Activated T-cell treated with anti-CD3 and anti-CD28 coated beads, Interleukin-2, amount 50 U/mL, for 4 hours (primary cell): ENCODE data around the gene PRSS1. TPM values are rescaled to one million over a fixed set of nuclear protein-coding genes. Genes with fewer than 3 reads are reported as not detected.

ENCODE experiments used
- ATAC-seq, 2 donors: fragments of 200-7000 bp; cut with Tn5 transposase; one replicate each; pipeline ENCODE4 v1.10.0; 2021
- DNase-seq: peaks from one replicate; pipeline ENCODE4 v3.0.0-alpha.2; 2020
- H3K27me3 Mint-ChIP-seq: one replicate; pipeline ENCODE4 v1.8.0; 2021; ENCODE audit warnings: low read depth, mixed read lengths
- H3K36me3 Mint-ChIP-seq: one replicate; pipeline ENCODE4 v1.8.0; 2022; ENCODE audit warnings: mixed read lengths; ENCODE audit not compliant: insufficient read depth
- H3K4me1 Mint-ChIP-seq: one replicate; pipeline ENCODE4 v1.8.0; 2021; ENCODE audit warnings: low read depth, mixed read lengths
- H3K4me3 Mint-ChIP-seq: one replicate; pipeline ENCODE4 v1.8.0; 2021; ENCODE audit warnings: mild to moderate bottlenecking, moderate library complexity, mixed read lengths
- H3K9me3 Mint-ChIP-seq: one replicate; pipeline ENCODE4 v1.8.0; 2021; ENCODE audit warnings: mixed read lengths
- total RNA-seq, 3 donors: library from RNA; stranded (reverse); gene quantifications; one replicate each; pipeline ENCODE4 v1.2.1, GENCODE V29; 2021

The PRSS1 gene
- total RNA-seq, 3 donors from 2014 or later: 6.6 to 11.7 (median 9.2) TPM

DNA sequence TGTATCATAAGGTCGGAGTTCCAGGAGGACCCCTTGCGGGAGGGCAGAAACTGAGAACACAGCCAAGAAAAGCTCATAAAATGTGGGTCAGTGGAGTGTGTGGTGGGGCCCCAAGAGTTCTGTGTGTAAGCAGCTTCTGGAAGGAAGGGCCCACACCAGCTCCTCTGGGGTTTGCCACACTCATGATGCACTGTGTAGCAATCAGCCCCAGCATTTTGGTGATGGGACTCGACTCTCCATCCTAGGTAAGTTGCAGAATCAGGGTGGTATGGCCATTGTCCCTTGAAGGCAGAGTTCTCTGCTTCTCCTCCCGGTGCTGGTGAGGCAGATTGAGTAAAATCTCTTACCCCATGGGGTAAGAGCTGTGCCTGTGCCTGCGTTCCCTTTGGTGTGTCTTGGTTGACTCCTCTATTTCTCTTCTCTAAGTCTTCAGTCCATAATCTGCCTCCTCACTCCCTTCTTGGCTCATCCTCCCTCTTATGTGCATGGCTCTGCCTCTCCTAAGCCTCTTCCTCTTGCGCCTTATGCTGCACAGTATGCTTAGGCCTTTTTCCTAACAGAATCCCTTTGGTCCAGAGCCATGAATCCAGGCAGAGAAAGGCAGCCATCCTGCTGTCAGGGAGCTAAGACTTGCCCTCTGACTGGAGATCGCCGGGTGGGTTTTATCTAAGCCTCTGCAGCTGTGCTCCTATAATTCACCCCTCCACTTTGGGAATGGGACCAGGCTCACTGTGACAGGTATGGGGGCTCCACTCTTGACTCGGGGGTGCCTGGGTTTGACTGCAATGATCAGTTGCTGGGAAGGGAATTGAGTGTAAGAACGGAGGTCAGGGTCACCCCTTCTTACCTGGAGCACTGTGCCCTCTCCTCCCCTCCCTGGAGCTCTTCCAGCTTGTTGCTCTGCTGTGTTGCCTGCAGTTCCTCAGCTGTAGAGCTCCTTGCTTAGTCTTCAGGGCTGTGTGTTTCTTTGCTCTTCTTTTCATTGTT lies 39.3 kb downstream of the PRSS1 start:
- Mint-ChIP-seq H3K4me1 (peaks cover 26% of the 10 kb centered on the region), H3K27me3 (no peaks in the 10 kb centered on the region), H3K4me3 (peak overlapping the region; percentile 92), H3K9me3 (no peaks in the 10 kb centered on the region), H3K36me3 (peaks cover 34% of the 10 kb centered on the region)
- ATAC-seq (no peak), DNase-seq (no peak)

DNA sequence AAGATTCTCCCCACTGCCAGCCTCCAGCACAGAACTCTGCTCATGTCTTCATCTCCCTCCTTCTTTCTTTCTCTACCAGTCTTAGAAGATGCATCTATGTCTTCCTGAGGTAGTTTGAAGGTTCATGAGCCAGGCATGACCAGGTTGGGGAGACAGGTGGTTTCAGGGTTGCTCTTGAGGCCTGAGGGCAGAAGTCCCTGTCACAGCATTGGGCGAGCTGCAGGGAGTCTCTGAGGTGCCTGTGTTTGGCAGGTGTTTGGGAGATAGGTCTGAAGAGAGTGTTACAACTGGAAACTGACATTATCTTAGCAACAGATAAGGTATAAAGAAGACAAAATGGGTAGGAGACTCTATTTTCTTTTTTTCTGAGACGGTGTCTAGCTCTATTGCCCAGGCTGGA lies 40.2 kb downstream of the PRSS1 start:
- Mint-ChIP-seq H3K27me3 (no peaks in the 10 kb centered on the region), H3K36me3 (peaks cover 42% of the 10 kb centered on the region), H3K9me3 (no peaks in the 10 kb centered on the region), H3K4me1 (peaks cover 34% of the 10 kb centered on the region), H3K4me3 (peak overlapping the region; percentile 92)
- DNase-seq (no peak), ATAC-seq (peak; percentile 3 to 13)

DNA sequence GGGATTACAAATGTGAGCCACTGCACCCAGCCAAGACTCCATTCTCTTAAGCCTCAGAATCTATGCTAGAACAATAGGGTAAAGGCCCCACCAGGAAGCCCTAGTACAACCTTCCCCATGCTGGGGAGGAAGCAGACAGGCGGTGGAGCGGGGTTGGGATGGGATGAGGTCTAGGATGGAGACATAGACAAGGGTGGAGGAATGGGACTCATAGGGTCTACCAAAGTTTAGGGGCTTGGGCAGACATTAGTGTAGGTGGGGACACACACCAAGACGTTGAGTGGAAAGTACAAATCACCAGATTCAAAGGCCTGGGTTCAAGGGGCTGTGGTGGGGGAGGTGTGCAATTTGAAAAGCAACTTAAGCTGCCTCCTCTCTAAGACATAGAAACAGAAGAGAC lies 40.8 kb downstream of the PRSS1 start:
- no peaks in the 10 kb centered on the region for H3K27me3 Mint-ChIP-seq
- ATAC-seq: no peak
- H3K4me3 Mint-ChIP-seq: peak overlapping the region; percentile 92
- peaks cover 44% of the 10 kb centered on the region for H3K36me3 Mint-ChIP-seq
- no peaks in the 10 kb centered on the region for H3K9me3 Mint-ChIP-seq
- peaks cover 40% of the 10 kb centered on the region for H3K4me1 Mint-ChIP-seq
- no peak for DNase-seq

DNA sequence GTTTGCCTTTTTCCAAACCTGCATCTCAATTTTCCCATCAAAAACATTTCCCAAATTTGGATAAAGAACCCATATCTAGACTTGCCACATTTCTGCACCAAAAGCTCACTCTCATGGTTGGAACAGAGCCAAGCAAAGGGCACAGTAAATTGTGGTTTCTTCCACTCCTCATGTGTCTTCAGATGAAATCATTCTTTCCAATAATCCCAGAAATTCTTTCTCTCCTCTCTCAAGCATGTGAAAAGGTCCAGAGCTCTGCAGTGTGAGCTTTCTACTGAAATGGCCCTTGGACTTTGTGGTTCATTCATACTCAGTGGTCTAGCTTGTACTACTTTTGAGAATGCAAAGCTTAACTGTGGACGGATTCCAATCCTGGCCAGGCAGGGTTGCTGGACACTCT lies 41.3 kb downstream of the PRSS1 start:
- Mint-ChIP-seq H3K9me3 (no peaks in the 10 kb centered on the region), H3K36me3 (peaks cover 44% of the 10 kb centered on the region), H3K27me3 (no peaks in the 10 kb centered on the region), H3K4me3 (peak overlapping the region; percentile 92), H3K4me1 (peaks cover 43% of the 10 kb centered on the region)
- ATAC-seq: no peak
- no peak for DNase-seq

DNA sequence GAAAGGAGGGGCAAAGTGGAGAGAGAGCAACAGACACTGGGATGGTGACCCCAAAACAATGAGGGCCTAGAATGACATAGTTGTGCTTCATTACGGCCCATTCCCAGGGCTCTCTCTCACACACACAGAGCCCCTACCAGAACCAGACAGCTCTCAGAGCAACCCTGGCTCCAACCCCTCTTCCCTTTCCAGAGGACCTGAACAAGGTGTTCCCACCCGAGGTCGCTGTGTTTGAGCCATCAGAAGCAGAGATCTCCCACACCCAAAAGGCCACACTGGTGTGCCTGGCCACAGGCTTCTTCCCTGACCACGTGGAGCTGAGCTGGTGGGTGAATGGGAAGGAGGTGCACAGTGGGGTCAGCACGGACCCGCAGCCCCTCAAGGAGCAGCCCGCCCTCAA lies 42.2 kb downstream of the PRSS1 start:
- no peaks in the 10 kb centered on the region for H3K27me3 Mint-ChIP-seq
- H3K4me1 Mint-ChIP-seq: peaks cover 43% of the 10 kb centered on the region
- peaks cover 44% of the 10 kb centered on the region for H3K36me3 Mint-ChIP-seq
- H3K4me3 Mint-ChIP-seq: peak overlapping the region; percentile 92
- H3K9me3 Mint-ChIP-seq: no peaks in the 10 kb centered on the region
- no peak for ATAC-seq
- no peak for DNase-seq

DNA sequence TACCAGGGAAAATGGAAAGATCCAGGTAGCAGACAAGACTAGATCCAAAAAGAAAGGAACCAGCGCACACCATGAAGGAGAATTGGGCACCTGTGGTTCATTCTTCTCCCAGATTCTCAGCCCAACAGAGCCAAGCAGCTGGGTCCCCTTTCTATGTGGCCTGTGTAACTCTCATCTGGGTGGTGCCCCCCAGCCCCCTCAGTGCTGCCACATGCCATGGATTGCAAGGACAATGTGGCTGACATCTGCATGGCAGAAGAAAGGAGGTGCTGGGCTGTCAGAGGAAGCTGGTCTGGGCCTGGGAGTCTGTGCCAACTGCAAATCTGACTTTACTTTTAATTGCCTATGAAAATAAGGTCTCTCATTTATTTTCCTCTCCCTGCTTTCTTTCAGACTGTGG lies 42.9 kb downstream of the PRSS1 start:
- Mint-ChIP-seq H3K36me3 (peaks cover 44% of the 10 kb centered on the region), H3K27me3 (no peaks in the 10 kb centered on the region), H3K4me1 (peaks cover 43% of the 10 kb centered on the region), H3K9me3 (no peaks in the 10 kb centered on the region), H3K4me3 (peak overlapping the region; percentile 92)
- no peak for ATAC-seq
- no peak for DNase-seq

DNA sequence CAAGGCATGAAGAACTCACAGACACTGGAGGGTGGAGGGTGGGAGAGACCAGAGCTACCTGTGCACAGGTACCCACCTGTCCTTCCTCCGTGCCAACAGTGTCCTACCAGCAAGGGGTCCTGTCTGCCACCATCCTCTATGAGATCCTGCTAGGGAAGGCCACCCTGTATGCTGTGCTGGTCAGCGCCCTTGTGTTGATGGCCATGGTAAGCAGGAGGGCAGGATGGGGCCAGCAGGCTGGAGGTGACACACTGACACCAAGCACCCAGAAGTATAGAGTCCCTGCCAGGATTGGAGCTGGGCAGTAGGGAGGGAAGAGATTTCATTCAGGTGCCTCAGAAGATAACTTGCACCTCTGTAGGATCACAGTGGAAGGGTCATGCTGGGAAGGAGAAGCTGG lies 43.3 kb downstream of the PRSS1 start:
- Mint-ChIP-seq H3K4me3 (peak overlapping the region; percentile 92), H3K36me3 (peaks cover 46% of the 10 kb centered on the region), H3K9me3 (no peaks in the 10 kb centered on the region), H3K4me1 (peaks cover 43% of the 10 kb centered on the region), H3K27me3 (no peaks in the 10 kb centered on the region)
- ATAC-seq: no peak
- no peak for DNase-seq

DNA sequence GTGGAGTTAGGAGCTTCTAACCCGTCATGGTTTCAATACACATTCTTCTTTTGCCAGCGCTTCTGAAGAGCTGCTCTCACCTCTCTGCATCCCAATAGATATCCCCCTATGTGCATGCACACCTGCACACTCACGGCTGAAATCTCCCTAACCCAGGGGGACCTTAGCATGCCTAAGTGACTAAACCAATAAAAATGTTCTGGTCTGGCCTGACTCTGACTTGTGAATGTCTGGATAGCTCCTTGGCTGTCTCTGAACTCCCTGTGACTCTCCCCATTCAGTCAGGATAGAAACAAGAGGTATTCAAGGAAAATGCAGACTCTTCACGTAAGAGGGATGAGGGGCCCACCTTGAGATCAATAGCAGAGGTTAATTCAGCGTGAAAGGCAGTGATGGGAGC lies 43.9 kb downstream of the PRSS1 start:
- Mint-ChIP-seq H3K36me3 (peaks cover 52% of the 10 kb centered on the region), H3K27me3 (no peaks in the 10 kb centered on the region), H3K4me1 (peaks cover 43% of the 10 kb centered on the region), H3K9me3 (no peaks in the 10 kb centered on the region), H3K4me3 (peak overlapping the region; percentile 41)
- DNase-seq (no peak), ATAC-seq (no peak)

DNA sequence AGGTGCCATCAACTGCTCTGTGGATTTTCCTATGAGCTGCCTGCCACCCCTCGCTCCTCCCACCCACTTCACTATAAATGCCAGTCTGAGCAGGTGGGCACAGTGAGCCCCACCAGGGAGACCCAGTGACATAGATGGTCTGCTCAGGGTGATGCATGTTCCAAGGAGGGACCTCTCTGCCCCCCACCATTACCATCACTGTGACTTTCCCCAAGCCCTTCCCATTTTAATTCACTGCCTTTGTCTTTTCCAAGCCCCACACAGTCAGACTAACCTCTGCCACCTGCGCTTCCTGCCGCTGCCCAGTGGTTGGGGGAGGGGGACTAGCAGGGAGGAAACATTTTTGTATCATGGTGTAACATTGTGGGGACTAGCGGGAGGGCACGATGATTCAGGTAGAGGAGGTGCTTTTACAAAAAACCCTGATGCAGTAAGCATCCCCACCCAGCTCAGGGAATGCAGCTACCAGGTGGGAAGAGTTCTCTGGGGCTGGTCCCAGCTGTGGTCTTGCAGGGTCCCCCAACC lies 46.1 kb downstream of the PRSS1 start:
- H3K27me3 Mint-ChIP-seq: no peaks in the 10 kb centered on the region
- peak; percentile 70 for DNase-seq
- H3K4me1 Mint-ChIP-seq: peaks cover 63% of the 10 kb centered on the region
- H3K4me3 Mint-ChIP-seq: peak overlapping the region; percentile 99
- peaks cover 58% of the 10 kb centered on the region for H3K36me3 Mint-ChIP-seq
- ATAC-seq: peak; percentile 11 to 25
- H3K9me3 Mint-ChIP-seq: no peaks in the 10 kb centered on the region

DNA sequence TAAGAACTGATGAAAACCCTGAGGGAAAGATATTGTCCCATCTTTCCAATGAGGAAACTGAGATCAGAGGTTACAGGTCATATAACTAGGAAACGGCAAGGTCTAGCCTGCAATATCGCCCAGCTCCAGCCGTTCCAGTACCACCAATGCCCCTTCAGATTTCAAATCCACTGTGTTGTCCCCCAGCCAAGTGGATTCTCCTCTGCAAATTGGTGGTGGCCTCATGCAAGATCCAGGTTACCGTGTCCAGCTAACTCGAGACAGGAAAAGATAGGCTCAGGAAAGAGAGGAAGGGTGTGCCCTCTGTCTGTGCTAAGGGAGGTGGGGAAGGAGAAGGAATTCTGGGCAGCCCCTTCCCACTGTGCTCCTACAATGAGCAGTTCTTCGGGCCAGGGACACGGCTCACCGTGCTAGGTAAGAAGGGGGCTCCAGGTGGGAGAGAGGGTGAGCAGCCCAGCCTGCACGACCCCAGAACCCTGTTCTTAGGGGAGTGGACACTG lies 46.8 kb downstream of the PRSS1 start:
- Mint-ChIP-seq H3K9me3 (no peaks in the 10 kb centered on the region), H3K4me1 (peaks cover 66% of the 10 kb centered on the region), H3K4me3 (peak overlapping the region; percentile 99), H3K27me3 (no peaks in the 10 kb centered on the region), H3K36me3 (peaks cover 62% of the 10 kb centered on the region)
- DNase-seq (no peak), ATAC-seq (no peak)

DNA sequence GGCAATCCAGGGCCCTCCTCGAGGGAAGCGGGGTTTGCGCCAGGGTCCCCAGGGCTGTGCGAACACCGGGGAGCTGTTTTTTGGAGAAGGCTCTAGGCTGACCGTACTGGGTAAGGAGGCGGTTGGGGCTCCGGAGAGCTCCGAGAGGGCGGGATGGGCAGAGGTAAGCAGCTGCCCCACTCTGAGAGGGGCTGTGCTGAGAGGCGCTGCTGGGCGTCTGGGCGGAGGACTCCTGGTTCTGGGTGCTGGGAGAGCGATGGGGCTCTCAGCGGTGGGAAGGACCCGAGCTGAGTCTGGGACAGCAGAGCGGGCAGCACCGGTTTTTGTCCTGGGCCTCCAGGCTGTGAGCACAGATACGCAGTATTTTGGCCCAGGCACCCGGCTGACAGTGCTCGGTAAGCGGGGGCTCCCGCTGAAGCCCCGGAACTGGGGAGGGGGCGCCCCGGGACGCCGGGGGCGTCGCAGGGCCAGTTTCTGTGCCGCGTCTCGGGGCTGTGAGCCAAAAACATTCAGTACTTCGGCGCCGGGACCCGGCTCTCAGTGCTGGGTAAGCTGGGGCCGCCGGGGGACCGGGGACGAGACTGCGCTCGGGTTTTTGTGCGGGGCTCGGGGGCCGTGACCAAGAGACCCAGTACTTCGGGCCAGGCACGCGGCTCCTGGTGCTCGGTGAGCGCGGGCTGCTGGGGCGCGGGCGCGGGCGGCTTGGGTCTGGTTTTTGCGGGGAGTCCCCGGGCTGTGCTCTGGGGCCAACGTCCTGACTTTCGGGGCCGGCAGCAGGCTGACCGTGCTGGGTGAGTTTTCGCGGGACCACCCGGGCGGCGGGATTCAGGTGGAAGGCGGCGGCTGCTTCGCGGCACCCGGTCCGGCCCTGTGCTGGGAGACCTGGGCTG lies 47.5 kb downstream of the PRSS1 start:
- Mint-ChIP-seq H3K36me3 (peaks cover 62% of the 10 kb centered on the region), H3K27me3 (no peaks in the 10 kb centered on the region), H3K4me1 (peaks cover 67% of the 10 kb centered on the region), H3K4me3 (peak overlapping the region; percentile 99), H3K9me3 (no peaks in the 10 kb centered on the region)
- ATAC-seq (peak in 1 of 2 donors; percentile 5), DNase-seq (no peak)

DNA sequence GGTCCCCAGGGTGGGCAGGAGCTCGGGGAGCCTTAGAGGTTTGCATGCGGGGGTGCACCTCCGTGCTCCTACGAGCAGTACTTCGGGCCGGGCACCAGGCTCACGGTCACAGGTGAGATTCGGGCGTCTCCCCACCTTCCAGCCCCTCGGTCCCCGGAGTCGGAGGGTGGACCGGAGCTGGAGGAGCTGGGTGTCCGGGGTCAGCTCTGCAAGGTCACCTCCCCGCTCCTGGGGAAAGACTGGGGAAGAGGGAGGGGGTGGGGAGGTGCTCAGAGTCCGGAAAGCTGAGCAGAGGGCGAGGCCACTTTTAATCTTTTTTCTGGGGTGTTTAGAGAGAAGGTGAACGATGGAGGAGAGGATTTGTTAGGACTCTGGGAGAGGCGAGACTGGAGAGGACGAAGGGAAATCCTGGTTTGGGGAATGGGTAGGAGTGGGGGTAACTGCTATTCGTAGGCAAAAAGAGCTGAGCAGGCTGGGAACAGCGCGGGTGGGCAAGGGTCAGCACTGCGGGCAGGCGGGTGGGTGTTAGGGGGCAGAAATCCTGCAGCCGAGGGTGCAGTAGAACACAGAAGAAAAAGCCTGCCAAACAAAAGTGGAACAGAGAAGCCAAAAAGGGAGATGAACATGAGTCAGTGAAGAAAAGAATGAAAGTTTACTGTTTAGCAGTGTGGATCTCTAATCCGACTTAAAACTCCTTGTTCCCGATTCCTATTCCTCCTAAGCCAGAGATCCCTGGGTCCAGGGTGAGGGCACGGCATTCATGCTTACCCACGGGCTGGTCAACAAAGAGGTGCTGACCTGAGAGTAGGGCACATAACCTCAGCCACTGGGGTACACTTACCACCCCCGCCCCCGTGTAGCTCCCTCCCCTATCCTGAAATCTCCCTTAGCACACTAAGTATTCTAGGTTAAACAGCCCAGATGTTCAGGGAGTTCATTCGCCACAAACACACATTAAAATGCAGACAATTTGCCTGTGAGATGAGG lies 48.4 kb downstream of the PRSS1 start:
- Mint-ChIP-seq H3K9me3 (no peaks in the 10 kb centered on the region), H3K4me1 (peaks cover 72% of the 10 kb centered on the region), H3K4me3 (peak overlapping the region; percentile 99), H3K36me3 (peaks cover 68% of the 10 kb centered on the region), H3K27me3 (no peaks in the 10 kb centered on the region)
- peak; percentile 25 for ATAC-seq
- DNase-seq: no peak
